IPS DF 6.9 (cell line): ENCODE measurements around the gene CHAD.
"Not testable (repeated sequence)": the region's sequence is repeated elsewhere in the genome, so short reads cannot be mapped to it uniquely, and the experiment has no call there.

Experiments
- DNase-seq: peaks from one replicate; pipeline ENCODE4 v3.0.0-alpha.2; 2013; ENCODE audit warnings: low read depth, low spot score
- H3K27ac ChIP-seq: one replicate; pipeline ENCODE4 v1.5.1; 2013; ENCODE audit warnings: low read length, control low read depth
- H3K27me3 ChIP-seq: 2 replicates; pipeline ENCODE4 v1.6.1; 2013; ENCODE audit warnings: mild to moderate bottlenecking, low read length; ENCODE audit not compliant: control insufficient read depth, insufficient read depth
- H3K36me3 ChIP-seq: 2 replicates; pipeline ENCODE4 v1.6.1; 2013; ENCODE audit warnings: low read length; ENCODE audit not compliant: control insufficient read depth, insufficient read depth
- H3K4me1 ChIP-seq: 2 replicates; pipeline ENCODE4 v1.6.1; 2013; ENCODE audit warnings: low read length; ENCODE audit not compliant: control insufficient read depth, insufficient read depth
- H3K4me3 ChIP-seq: 2 replicates; pipeline ENCODE4 v1.5.1; 2013; ENCODE audit warnings: mild to moderate bottlenecking, low read length
- H3K9me3 ChIP-seq: 2 replicates; pipeline ENCODE4 v1.6.1; 2013; ENCODE audit warnings: low read length, inconsistent platforms; ENCODE audit not compliant: control insufficient read depth, insufficient read depth
- WGBS: extraction: QIAGEN DNeasy Blood & Tissue Kit; methylation state at CpG from one replicate; pipeline ENCODE4 v1.1.7; 2013; ENCODE audit warnings: mixed read lengths, missing lambda C conversion rate; ENCODE audit not compliant: insufficient read length, insufficient coverage; 5-methylcytosine and 5-hydroxymethylcytosine counted together

Gene CHAD

DNA sequence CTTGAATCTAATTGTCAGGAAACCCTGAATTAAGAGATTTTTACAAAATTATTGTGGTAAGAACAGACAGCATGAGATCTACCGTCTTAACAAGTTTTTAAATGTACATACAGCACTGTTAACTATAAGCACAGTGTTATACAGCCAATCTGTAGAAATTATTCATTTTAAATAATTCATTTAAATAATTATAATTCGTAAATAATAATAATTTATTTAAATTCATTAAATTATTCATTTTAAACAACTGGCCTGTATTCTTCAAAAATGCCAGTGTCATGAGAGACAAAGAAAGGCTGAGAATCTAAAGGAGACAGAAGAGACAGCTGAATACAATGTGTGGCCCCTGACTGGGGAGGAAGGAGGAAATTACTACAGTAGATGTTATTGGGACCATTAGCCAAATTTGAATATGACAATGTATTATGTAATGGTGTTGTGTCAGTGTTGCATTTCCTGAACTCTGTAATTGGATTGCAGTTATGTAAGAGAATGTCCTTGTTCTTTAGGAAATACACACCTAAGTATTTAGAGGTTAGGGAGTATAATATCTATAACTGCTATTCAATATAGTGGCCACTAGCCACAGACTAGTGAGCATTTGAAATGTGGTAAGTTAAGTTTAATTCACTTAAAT is 12.3 kb upstream of the CHAD start:
- Histone ChIP-seq H3K9me3 (no peaks in the 10 kb centered on the region), H3K36me3 (peaks cover 12% of the 10 kb centered on the region), H3K27ac (no peak overlapping the region), H3K27me3 (no peaks in the 10 kb centered on the region), H3K4me3 (no peak overlapping the region), H3K4me1 (peaks cover 3% of the 10 kb centered on the region; the same call in 1 of the 2 replicates)
- no peak for DNase-seq
- no CpG with 5 or more reads among the region's 2 CpGs for WGBS

GRCh38 chr17:50480142-50480764 is 11.6 kb upstream of the CHAD start:
- Histone ChIP-seq H3K4me1 (peaks cover 3% of the 10 kb centered on the region; the same call in 1 of the 2 replicates), H3K4me3 (no peak overlapping the region), H3K9me3 (no peaks in the 10 kb centered on the region), H3K27me3 (no peaks in the 10 kb centered on the region), H3K27ac (no peak overlapping the region), H3K36me3 (peaks cover 12% of the 10 kb centered on the region)
- WGBS, result no CpG with 5 or more reads among the region's 7 CpGs
- no peak for DNase-seq

GRCh38 chr17:50479522-50480141 is 11.0 kb upstream of the CHAD start:
- no CpG with 5 or more reads among the region's 19 CpGs for WGBS
- H3K9me3 ChIP-seq, result no peaks in the 10 kb centered on the region
- no peak for DNase-seq
- H3K27ac ChIP-seq, result no peak overlapping the region
- H3K27me3 ChIP-seq, result no peaks in the 10 kb centered on the region
- H3K4me1 ChIP-seq, result peaks cover 3% of the 10 kb centered on the region; the same call in 1 of the 2 replicates
- peaks cover 9% of the 10 kb centered on the region for H3K36me3 ChIP-seq
- H3K4me3 ChIP-seq, result peak overlapping the region; percentile 78; the same call in 1 of the 2 replicates

GRCh38 chr17:50478391-50479381 is 10.0 kb upstream of the CHAD start, which contains the start of gene RSAD1:
Gene RSAD1 (plus strand): TSS chr17:50478860. CDS start chr17:50478885, 25 bp downstream.
- DNase-seq, result no peak
- H3K27ac ChIP-seq, result no peak within 1 kb of the TSS
- H3K36me3 ChIP-seq, result peaks cover 3% of the 10 kb centered on the region; the same call in 1 of the 2 replicates
- no peaks in the 10 kb centered on the region for H3K9me3 ChIP-seq
- no CpG with 5 or more reads among the region's 75 CpGs for WGBS
- H3K27me3 ChIP-seq, result no peaks in the 10 kb centered on the region
- peaks cover 3% of the 10 kb centered on the region; the same call in 1 of the 2 replicates for H3K4me1 ChIP-seq
- H3K4me3 ChIP-seq, result peak within 1 kb of the TSS; percentile 78

GRCh38 chr17:50477976-50478375 is 9.3 kb upstream of the CHAD start:
- Histone ChIP-seq H3K4me1 (peaks cover 3% of the 10 kb centered on the region; the same call in 1 of the 2 replicates), H3K36me3 (peaks cover 3% of the 10 kb centered on the region; the same call in 1 of the 2 replicates)

GRCh38 chr17:50476545-50477315 is 8.1 kb upstream of the CHAD start:
- Histone ChIP-seq H3K4me3 (no peak overlapping the region), H3K36me3 (no peaks in the 10 kb centered on the region), H3K9me3 (no peaks in the 10 kb centered on the region), H3K4me1 (peaks cover 3% of the 10 kb centered on the region; the same call in 1 of the 2 replicates), H3K27ac (no peak overlapping the region), H3K27me3 (no peaks in the 10 kb centered on the region)
- no CpG with 5 or more reads among the region's 18 CpGs for WGBS
- no peak for DNase-seq

More at GRCh38 chr17:50477976-50478375, 9.3 kb upstream of the CHAD start:
- no peak for DNase-seq
- no peak overlapping the region for H3K27ac ChIP-seq
- H3K4me3 ChIP-seq, result no peak overlapping the region
- H3K9me3 ChIP-seq, result no peaks in the 10 kb centered on the region
- WGBS, result no CpG with 5 or more reads among the region's 7 CpGs
- H3K27me3 ChIP-seq, result no peaks in the 10 kb centered on the region

GRCh38 chr17:50475775-50476544 is 7.3 kb upstream of the CHAD start:
- DNase-seq, H3K27ac ChIP-seq, H3K4me3 ChIP-seq, H3K36me3 ChIP-seq, H3K27me3 ChIP-seq, H3K9me3 ChIP-seq, H3K4me1 ChIP-seq: not testable (repeated sequence)
- no CpG with 5 or more reads among the region's 33 CpGs for WGBS

- no peak for DNase-seq
- Histone ChIP-seq H3K4me1 (peaks cover 3% of the 10 kb centered on the region; the same call in 1 of the 2 replicates), H3K9me3 (no peaks in the 10 kb centered on the region), H3K27me3 (no peaks in the 10 kb centered on the region), H3K27ac (no peak overlapping the region), H3K36me3 (no peaks in the 10 kb centered on the region), H3K4me3 (no peak overlapping the region)
- WGBS, result no CpG with 5 or more reads among the region's 4 CpGs
These were observed 6.7 kb upstream of the CHAD start for GRCh38 chr17:50475362-50475761.

DNA sequence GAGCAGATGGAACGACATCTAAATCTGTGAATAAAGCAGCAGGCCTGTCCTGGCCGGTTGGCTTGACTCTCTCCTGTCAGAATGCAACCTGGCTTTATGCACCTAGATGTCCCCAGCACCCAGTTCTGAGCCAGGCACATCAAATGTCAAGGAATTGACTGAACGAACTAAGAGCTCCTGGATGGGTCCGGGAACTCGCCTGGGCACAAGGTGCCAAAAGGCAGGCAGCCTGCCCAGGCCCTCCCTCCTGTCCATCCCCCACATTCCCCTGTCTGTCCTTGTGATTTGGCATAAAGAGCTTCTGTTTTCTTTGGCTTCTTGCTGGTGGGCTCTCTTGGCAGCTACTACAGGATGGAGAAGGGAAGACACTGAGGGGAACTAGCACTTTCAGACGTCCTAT is 5.8 kb upstream of the CHAD start:
- H3K9me3 ChIP-seq, result no peaks in the 10 kb centered on the region
- no CpG with 5 or more reads among the region's 6 CpGs for WGBS

More for the DNA sequence above, 5.8 kb upstream of the CHAD start:
- H3K36me3 ChIP-seq, result no peaks in the 10 kb centered on the region
- no peak for DNase-seq
- H3K27me3 ChIP-seq, result no peaks in the 10 kb centered on the region
- H3K27ac ChIP-seq, result no peak overlapping the region
- no peak overlapping the region for H3K4me3 ChIP-seq
- H3K4me1 ChIP-seq, result peaks cover 2% of the 10 kb centered on the region; the same call in 1 of the 2 replicates
